Measurements from ENCODE around the gene ARHGAP44.

Gene ARHGAP44

GRCh38 chr17:13030459-13031300 lies 241.4 kb downstream of the ARHGAP44 start:
- H3K27ac Mint-ChIP-seq, result no peak overlapping the region
- peak; percentile 53 to 57 for DNase-seq (ENCODE audit: low spot score in 2 of 2)
- H3K4me3 Mint-ChIP-seq, result no peak overlapping the region
- peaks cover 3% of the 10 kb centered on the region for H3K36me3 Mint-ChIP-seq
- ATAC-seq (ENCODE audit: low read depth), result peak; percentile 52
- H3K9me3 Mint-ChIP-seq, result peaks cover 5% of the 10 kb centered on the region
- H3K4me1 Mint-ChIP-seq, result peaks cover 12% of the 10 kb centered on the region
- peaks cover 15% of the 10 kb centered on the region for H3K27me3 Mint-ChIP-seq

DNA sequence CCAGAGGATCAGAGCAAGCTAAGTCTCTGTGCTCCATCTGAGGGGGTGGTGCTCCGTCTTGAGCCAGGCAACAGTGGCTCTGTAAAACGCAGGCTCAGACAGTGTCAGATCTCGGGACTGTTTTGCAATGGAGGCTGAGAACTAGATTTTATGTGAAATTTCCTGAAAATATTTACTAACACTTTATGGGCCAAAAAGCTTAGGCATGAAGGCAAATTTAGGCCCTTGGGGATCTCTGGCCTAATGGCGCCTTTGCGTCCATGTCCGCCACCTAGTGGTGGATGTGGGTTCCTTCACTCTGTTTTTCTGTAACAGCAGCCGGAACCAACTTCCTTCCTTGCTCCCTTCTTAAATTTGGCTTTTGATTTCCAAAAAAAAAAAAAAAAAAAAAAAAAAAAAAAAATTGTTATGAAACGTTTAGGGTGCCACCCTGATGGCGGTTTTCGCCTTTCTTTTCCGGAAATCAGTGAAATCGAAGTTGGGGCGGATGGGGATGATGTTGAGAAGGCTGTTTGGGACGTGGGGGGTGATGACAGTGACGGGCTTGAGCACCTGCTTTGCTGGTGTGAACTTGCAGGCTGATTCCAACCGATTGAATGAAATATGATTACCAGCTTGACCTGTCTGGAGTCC lies 242.5 kb downstream of the ARHGAP44 start:
- peak; percentile 68 for ATAC-seq (ENCODE audit: low read depth)
- Mint-ChIP-seq H3K4me3 (no peak overlapping the region), H3K9me3 (peaks cover 5% of the 10 kb centered on the region), H3K27me3 (peaks cover 9% of the 10 kb centered on the region), H3K4me1 (peaks cover 10% of the 10 kb centered on the region), H3K36me3 (peaks cover 6% of the 10 kb centered on the region), H3K27ac (no peak overlapping the region)
- peak; percentile 37 to 51 for DNase-seq (ENCODE audit: low spot score in 2 of 2)

DNA sequence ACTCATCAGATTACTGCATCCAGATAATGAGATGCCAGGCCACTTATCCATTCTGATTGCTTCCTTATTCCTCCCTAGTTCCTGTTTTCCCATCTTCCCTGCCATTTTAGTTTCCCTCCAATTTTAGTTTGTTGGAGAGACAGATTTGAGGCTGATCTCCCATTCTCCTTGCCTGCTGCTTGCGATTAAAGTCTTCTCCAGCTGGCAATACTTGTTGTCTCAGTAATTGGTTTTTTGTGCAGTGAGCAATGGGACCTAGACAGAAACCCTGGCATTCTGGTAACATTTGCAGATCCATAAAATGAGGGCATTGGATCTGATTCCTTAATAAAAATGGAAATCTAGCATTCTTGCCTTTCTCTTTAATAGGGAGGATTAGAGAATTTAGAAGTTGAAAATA lies 246.1 kb downstream of the ARHGAP44 start:
- Mint-ChIP-seq H3K4me1 (peaks cover 8% of the 10 kb centered on the region), H3K27me3 (peaks cover 5% of the 10 kb centered on the region), H3K36me3 (peaks cover 7% of the 10 kb centered on the region), H3K9me3 (peaks cover 6% of the 10 kb centered on the region), H3K4me3 (no peak overlapping the region), H3K27ac (no peak overlapping the region)
- ATAC-seq (ENCODE audit: low read depth), result no peak
- DNase-seq (ENCODE audit: low spot score in 2 of 2), result no peak

DNA sequence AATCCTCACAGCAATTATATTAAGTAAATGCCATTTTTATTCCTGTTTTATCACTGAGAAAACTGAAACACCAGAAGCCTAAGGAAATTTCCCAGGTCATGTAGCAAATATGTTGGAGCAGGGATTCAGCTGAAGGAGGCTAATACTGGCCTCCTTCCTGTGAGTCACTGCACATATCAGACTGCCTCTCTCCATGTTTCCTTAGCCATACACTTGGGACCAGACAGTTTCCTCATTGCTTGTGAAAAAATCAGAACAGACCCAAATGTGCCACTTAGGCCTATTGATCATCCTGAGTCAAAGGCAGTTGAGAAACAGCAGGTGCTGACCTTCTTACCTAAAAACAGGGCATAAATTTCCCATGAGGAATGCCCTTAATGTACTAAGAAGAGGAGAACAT lies 247.5 kb downstream of the ARHGAP44 start:
- Mint-ChIP-seq H3K4me3 (no peak overlapping the region), H3K4me1 (no peaks in the 10 kb centered on the region), H3K9me3 (peaks cover 6% of the 10 kb centered on the region), H3K27me3 (peaks cover 8% of the 10 kb centered on the region), H3K27ac (no peak overlapping the region), H3K36me3 (peaks cover 7% of the 10 kb centered on the region)
- no peak for ATAC-seq (ENCODE audit: low read depth)
- no peak for DNase-seq (ENCODE audit: low spot score in 2 of 2)

DNA sequence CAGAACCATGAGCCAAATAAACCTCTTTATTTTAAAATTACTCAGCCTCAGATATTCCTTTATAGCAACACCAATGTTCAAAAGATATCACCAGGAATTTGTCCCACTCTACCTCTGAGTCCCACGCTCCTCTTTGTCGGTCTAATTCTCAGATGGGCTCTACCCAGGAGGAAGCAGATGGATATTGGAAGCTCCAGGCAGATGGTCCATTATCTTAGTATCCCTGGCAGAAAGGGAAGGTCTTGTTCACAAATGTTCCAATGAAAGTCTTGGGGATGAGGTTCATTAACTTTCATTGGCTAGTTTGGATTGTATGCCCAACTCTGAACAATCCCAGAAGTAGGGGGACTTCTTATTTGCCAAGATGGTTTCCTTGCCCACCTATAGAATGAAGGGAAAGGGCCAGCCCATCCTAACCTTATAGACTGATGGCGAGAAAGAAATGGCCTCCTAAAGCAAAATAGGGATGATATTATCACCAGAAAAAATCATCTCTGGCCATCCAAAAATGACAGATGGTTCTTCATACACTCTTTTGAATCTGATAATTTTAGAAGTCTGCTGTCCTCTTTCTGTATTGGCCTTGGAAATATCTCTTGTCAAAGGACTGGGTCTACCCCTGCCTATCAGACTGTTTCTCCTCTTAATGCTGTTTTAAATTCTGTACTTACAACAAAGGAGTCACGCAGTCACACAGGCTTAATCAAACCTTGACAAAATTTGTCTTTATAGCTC lies 249.8 kb downstream of the ARHGAP44 start:
- Mint-ChIP-seq H3K27me3 (peaks cover 13% of the 10 kb centered on the region), H3K4me3 (no peak overlapping the region), H3K27ac (no peak overlapping the region), H3K9me3 (peaks cover 6% of the 10 kb centered on the region), H3K36me3 (peaks cover 7% of the 10 kb centered on the region), H3K4me1 (no peaks in the 10 kb centered on the region)
- ATAC-seq (ENCODE audit: low read depth) (no peak), DNase-seq (ENCODE audit: low spot score in 2 of 2) (no peak)

Measured in memory B cell (primary cell).